Ovary (tissue), 9 donors: ENCODE data around the gene OTUD6A. TPM values are rescaled to one million over a fixed set of nuclear protein-coding genes. Genes with fewer than 3 reads are reported as not detected.

Experiments used
- DNase-seq, 5 donors: peaks; one replicate each; pipeline ENCODE4 v3.0.0-alpha.2; 2019 to 2020
- H3K27ac ChIP-seq, 2 donors: fragments of 200-600 bp; one replicate each; pipeline versions ENCODE4 v1.5.1 to v1.8.0; 2019 to 2022
- H3K27me3 ChIP-seq: fragments of 200-600 bp; one replicate; pipeline ENCODE4 v1.8.0; 2022
- H3K36me3 ChIP-seq: fragments of 200-600 bp; sonication (generic); one replicate; pipeline ENCODE4 v1.5.1; 2019
- H3K4me1 ChIP-seq: one replicate; pipeline ENCODE4 v1.8.1; 2013; ENCODE audit warnings: mild to moderate bottlenecking, moderate library complexity; ENCODE audit not compliant: insufficient read depth
- H3K4me3 ChIP-seq: fragments of 200-600 bp; sonication (generic); one replicate; pipeline ENCODE4 v1.5.1; 2017
- H3K9me3 ChIP-seq, 2 donors: fragments of 200-600 bp in 1 of 2; sonication (generic) in 1 of 2; one replicate each; pipeline versions ENCODE4 v1.5.1 to v1.8.1; 2013 to 2019; ENCODE audit warnings: mild to moderate bottlenecking in 1 of 2, moderate library complexity in 1 of 2
- EP300 ChIP-seq: sonication (generic); formaldehyde crosslinking; IDR thresholded peaks from one replicate; pipeline ENCODE4 v1.6.1; 2017; ENCODE audit warnings: antibody characterized with exemption
- POLR2A ChIP-seq: fragments of 450-650 bp; IDR thresholded peaks from one replicate; pipeline ENCODE4 v1.6.1; 2017; ENCODE audit warnings: antibody characterized with exemption, mild to moderate bottlenecking, moderate library complexity
- WGBS, 3 donors: extraction: QIAGEN DNeasy Blood & Tissue Kit in 1 of 3; methylation state at CpG; one replicate each; pipeline versions ENCODE4 v1.1.5 to v1.1.7; 2013 to 2017; 5-methylcytosine and 5-hydroxymethylcytosine counted together
- intact Hi-C, 4 donors: fragments of 100-400 bp; cut with DNase I; formaldehyde crosslinking; loops; one replicate each; pipeline versions ENCODE4 v1.11.0 to v1.15.1; 2022 to 2023
- polyA plus RNA-seq, 2 donors: library from polyadenylated mRNA; stranded (reverse); fragments of 200-250 nt in 1 of 2; fragments of 350-450 nt in 1 of 2; fragmentation: Illumina TruSeq in 1 of 2; extraction: RNeasy Lipid Tissue Mini Kit (QIAGEN cat#74804) in 1 of 2; gene quantifications; one replicate each; pipeline ENCODE4 v1.2.3, GENCODE V29; 2013 to 2014
- total RNA-seq, 7 donors: library from RNA; depleted of rRNA in 2 of 7; stranded (reverse); fragments of >200 nt in 2 of 7; fragmentation: NEBNext Ultra II Directional in 3 of 7; extraction: Animal tissue kit (Norgen Biotek cat#: 25700) in 3 of 7; gene quantifications; one replicate each; pipeline versions ENCODE4 v1.1.0 to v1.2.4, GENCODE V29; 2016 to 2023
- TF ChIP-seq, protein P1 (sequence below), 3 donors: fragments of 450-650 bp in 2 of 3; fragments of 200-600 bp in 1 of 3; IDR thresholded peaks; one replicate each; pipeline versions ENCODE4 v1.5.1 to v1.8.0; 2016 to 2022; ENCODE audit warnings: antibody characterized with exemption in 3 of 3, mild to moderate bottlenecking in 1 of 3
- donor health status: DM: no; HTN: no; CAD: no; lungs with moderate emphysema.
- donor health status: DM: no; HTN: no; CAD: no.
- donor health status: Bipolar disorder and iron deficiency.
- donor health status: DM: yes; HTN: yes; CAD: no.
- donor health status: DM: no; HTN: no; CAD: no.
- donor health status: DM: yes; HTN: yes; CAD: no.

The OTUD6A gene
- total and polyA plus RNA-seq, 9 donors, result not detected

- no peak for TF ChIP-seq POLR2A
- H3K4me3 ChIP-seq, result no peak overlapping the region
- intact Hi-C loops, result no loop called here
- no peak for DNase-seq
- 68 to 82% (median 74%) methylated on average over 7 of the region's 7 CpGs for WGBS, 3 donors
- no peaks in the 10 kb centered on the region for H3K36me3 ChIP-seq
- no peaks in the 10 kb centered on the region for H3K9me3 ChIP-seq
- H3K27ac ChIP-seq, result no peak overlapping the region
- no peaks in the 10 kb centered on the region for H3K4me1 ChIP-seq
- no peaks in the 10 kb centered on the region for H3K27me3 ChIP-seq
Observed at GRCh38 chrX:70066646-70067045, 4.4 kb downstream of the OTUD6A start.

- Histone ChIP-seq H3K27me3 (no peaks in the 10 kb centered on the region), H3K4me1 (no peaks in the 10 kb centered on the region), H3K27ac (no peak overlapping the region), H3K36me3 (no peaks in the 10 kb centered on the region), H3K9me3 (no peaks in the 10 kb centered on the region), H3K4me3 (no peak overlapping the region)
- no peak for DNase-seq
- intact Hi-C loops, result no loop called here
- TF ChIP-seq, protein P1, sequence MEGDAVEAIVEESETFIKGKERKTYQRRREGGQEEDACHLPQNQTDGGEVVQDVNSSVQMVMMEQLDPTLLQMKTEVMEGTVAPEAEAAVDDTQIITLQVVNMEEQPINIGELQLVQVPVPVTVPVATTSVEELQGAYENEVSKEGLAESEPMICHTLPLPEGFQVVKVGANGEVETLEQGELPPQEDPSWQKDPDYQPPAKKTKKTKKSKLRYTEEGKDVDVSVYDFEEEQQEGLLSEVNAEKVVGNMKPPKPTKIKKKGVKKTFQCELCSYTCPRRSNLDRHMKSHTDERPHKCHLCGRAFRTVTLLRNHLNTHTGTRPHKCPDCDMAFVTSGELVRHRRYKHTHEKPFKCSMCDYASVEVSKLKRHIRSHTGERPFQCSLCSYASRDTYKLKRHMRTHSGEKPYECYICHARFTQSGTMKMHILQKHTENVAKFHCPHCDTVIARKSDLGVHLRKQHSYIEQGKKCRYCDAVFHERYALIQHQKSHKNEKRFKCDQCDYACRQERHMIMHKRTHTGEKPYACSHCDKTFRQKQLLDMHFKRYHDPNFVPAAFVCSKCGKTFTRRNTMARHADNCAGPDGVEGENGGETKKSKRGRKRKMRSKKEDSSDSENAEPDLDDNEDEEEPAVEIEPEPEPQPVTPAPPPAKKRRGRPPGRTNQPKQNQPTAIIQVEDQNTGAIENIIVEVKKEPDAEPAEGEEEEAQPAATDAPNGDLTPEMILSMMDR (IDR thresholded peaks at IDR 0.05), result no peak
- TF ChIP-seq POLR2A, result no peak
- TF ChIP-seq EP300, result no peak
- 79 to 92% (median 83%) methylated on average over 5 of the region's 5 CpGs for WGBS, 3 donors
Observed at GRCh38 chrX:70079297-70079696, 17.0 kb downstream of the OTUD6A start.

DNA sequence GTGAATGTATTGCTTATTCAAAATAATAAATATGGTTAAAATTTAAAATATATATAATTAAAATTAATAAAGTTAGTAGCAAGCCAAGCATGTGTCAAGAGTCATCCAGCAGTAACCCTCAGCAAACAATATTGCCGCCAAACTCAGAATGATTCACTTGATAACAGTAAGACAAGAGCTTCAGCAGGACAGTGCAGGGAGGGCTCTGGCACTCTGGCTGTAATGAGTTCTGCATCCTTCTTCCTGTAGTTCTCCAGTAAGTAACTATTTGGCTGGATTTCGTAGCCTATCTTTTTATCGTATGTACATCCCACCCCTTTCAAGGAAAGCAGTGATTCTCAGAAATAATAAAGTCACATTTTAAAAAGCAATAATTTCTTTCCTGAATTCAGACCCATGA lies 17.6 kb downstream of the OTUD6A start:
- H3K4me3 ChIP-seq, result no peak overlapping the region
- 37 to 55% (median 52%) methylated on average over 3 of the region's 3 CpGs for WGBS, 3 donors
- H3K27ac ChIP-seq, result no peak overlapping the region
- H3K4me1 ChIP-seq, result no peaks in the 10 kb centered on the region
- no peak for DNase-seq
- intact Hi-C loops, result no loop called here
- H3K9me3 ChIP-seq, result no peaks in the 10 kb centered on the region
- TF ChIP-seq EP300, result no peak
- TF ChIP-seq, protein P1 (IDR thresholded peaks at IDR 0.05), result no peak
- TF ChIP-seq POLR2A, result no peak
- no peaks in the 10 kb centered on the region for H3K36me3 ChIP-seq
- no peaks in the 10 kb centered on the region for H3K27me3 ChIP-seq

- TF ChIP-seq POLR2A (no peak), EP300 (no peak)
- TF ChIP-seq, protein P1 (IDR thresholded peaks at IDR 0.05), result no peak
- DNase-seq, result no peak
Observed at GRCh38 chrX:70082723-70083122, 20.5 kb downstream of the OTUD6A start.

DNA sequence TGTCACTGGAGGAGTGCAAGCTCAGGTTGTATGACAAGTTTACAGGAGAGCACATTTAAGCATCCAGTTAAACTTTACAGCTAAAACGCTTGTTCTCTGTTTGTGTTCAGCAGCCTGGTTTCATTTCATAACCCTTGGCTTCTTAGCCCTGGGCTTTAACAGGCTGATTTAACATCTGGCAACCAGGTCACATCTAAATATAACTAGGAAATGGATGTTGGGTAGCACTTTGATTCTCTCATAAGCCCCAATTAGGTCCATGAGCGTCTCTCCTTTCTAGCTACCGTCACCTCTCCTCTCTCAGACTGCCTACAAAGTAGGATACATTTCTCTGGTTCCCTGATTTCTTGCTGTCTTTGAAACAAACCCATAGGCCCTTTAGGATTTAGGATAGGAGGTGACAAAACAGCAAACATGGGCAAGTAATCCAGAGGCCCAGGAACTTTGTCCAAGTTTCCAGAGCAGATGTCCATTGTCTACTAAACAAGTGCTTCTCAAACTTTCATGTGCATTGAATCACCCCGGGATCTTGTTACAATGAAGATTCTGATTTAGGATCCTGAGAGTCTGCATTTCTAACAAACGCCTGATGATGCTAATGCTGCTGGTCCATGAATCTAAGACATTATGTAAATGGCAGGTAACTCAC lies 22.5 kb downstream of the OTUD6A start:
- DNase-seq, result no peak
- H3K4me3 ChIP-seq, result no peak overlapping the region
- H3K27ac ChIP-seq, result no peak overlapping the region
- no peaks in the 10 kb centered on the region for H3K4me1 ChIP-seq
- intact Hi-C loops, result no loop called here
- H3K36me3 ChIP-seq, result no peaks in the 10 kb centered on the region
- no peak for TF ChIP-seq POLR2A
- no peaks in the 10 kb centered on the region for H3K9me3 ChIP-seq
- WGBS, 3 donors, result 64 to 71% (median 65%) methylated on average over 5 of the region's 5 CpGs
- H3K27me3 ChIP-seq, result no peaks in the 10 kb centered on the region

More at GRCh38 chrX:70082723-70083122, 20.5 kb downstream of the OTUD6A start:
- intact Hi-C loops, result no loop called here
- Histone ChIP-seq H3K36me3 (no peaks in the 10 kb centered on the region), H3K27ac (no peak overlapping the region), H3K9me3 (no peaks in the 10 kb centered on the region), H3K4me3 (no peak overlapping the region), H3K4me1 (no peaks in the 10 kb centered on the region), H3K27me3 (no peaks in the 10 kb centered on the region)
- WGBS, 3 donors, result 49 to 63% (median 59%) methylated on average over 4 of the region's 4 CpGs
